Stimulated activated CD8-positive, alpha-beta memory T cell treated with anti-CD3 and anti-CD28 coated beads, Interleukin-2, amount 100 ng/mL, for 48 hours (primary cell): Measurements from ENCODE around the gene MSI2.

Source experiments
- DNase-seq, 2 donors: peaks; one replicate each; pipeline ENCODE4 v3.0.0-alpha.2; 2020; ENCODE audit warnings: low read depth in 2 of 2

MSI2 gene

GRCh38 chr17:57461082-57461481 is 204.8 kb downstream of the MSI2 start:
- DNase-seq = no peak

GRCh38 chr17:57462007-57462579 is 205.8 kb downstream of the MSI2 start:
- DNase-seq = no peak

GRCh38 chr17:57463103-57463885 is 207.0 kb downstream of the MSI2 start:
- peak; percentile 82 to 89 for DNase-seq

- no peak for DNase-seq
Observed at GRCh38 chr17:57464191-57464864, 208.0 kb downstream of the MSI2 start.

GRCh38 chr17:57465610-57466009 is 209.3 kb downstream of the MSI2 start:
- DNase-seq = no peak

GRCh38 chr17:57466017-57466471 is 209.7 kb downstream of the MSI2 start:
- DNase-seq = no peak

GRCh38 chr17:57466521-57466920 is 210.2 kb downstream of the MSI2 start:
- DNase-seq = no peak

- no peak for DNase-seq
Observed at GRCh38 chr17:57467226-57467625, 210.9 kb downstream of the MSI2 start.

GRCh38 chr17:57467801-57468200 is 211.5 kb downstream of the MSI2 start:
- DNase-seq = no peak

- no peak for DNase-seq
Observed at GRCh38 chr17:57468932-57469775, 212.8 kb downstream of the MSI2 start.

GRCh38 chr17:57470906-57471305 is 214.6 kb downstream of the MSI2 start:
- DNase-seq = no peak

GRCh38 chr17:57471868-57472368 is 215.6 kb downstream of the MSI2 start:
- no peak for DNase-seq

GRCh38 chr17:57475796-57476195 is 219.5 kb downstream of the MSI2 start:
- no peak for DNase-seq

- DNase-seq = no peak
Observed at GRCh38 chr17:57477522-57478362, 221.4 kb downstream of the MSI2 start.

- no peak for DNase-seq
Observed at GRCh38 chr17:57478478-57479250, 222.3 kb downstream of the MSI2 start.

GRCh38 chr17:57480438-57481196 is 224.3 kb downstream of the MSI2 start:
- DNase-seq = no peak

- no peak for DNase-seq
Observed at GRCh38 chr17:57481910-57482391, 225.6 kb downstream of the MSI2 start.

- DNase-seq = no peak
Observed at GRCh38 chr17:57482657-57483056, 226.3 kb downstream of the MSI2 start.

- DNase-seq = no peak
Observed at GRCh38 chr17:57484081-57484666, 227.9 kb downstream of the MSI2 start.
